HEK293T (cell line): ENCODE results near the gene MIA2.

ENCODE experiments used
- CTBP1 ChIP-seq: fragments of 450-650 bp; IDR thresholded peaks from 2 replicates; pipeline ENCODE4 v1.6.1; 2016; ENCODE audit warnings: borderline replicate concordance
- FOXA1 ChIP-seq: fragments of 450-650 bp; IDR thresholded peaks from 2 replicates; pipeline ENCODE4 v1.6.1; 2016; ENCODE audit warnings: mild to moderate bottlenecking
- FOXK2 ChIP-seq: fragments of 450-650 bp; IDR thresholded peaks from 2 replicates; pipeline ENCODE4 v1.6.1; 2016; ENCODE audit warnings: mild to moderate bottlenecking
- FOXM1 ChIP-seq: fragments of 450-650 bp; IDR thresholded peaks from 2 replicates; pipeline ENCODE4 v1.6.1; 2017; ENCODE audit warnings: mild to moderate bottlenecking, borderline replicate concordance
- NFRKB ChIP-seq: fragments of 450-650 bp; IDR thresholded peaks from 2 replicates; pipeline ENCODE4 v1.6.1; 2016; ENCODE audit warnings: mild to moderate bottlenecking, moderate library complexity
- PKNOX1 ChIP-seq: fragments of 450-650 bp; IDR thresholded peaks from 2 replicates; pipeline ENCODE4 v1.6.1; 2016
- SUZ12 ChIP-seq: fragments of 450-650 bp; IDR thresholded peaks from 2 replicates; pipeline ENCODE4 v1.6.1; 2016; ENCODE audit warnings: mild to moderate bottlenecking
- TARDBP ChIP-seq: fragments of 450-650 bp; IDR thresholded peaks from 2 replicates; pipeline ENCODE4 v1.6.1; 2016
- ZNF384 ChIP-seq: fragments of 450-650 bp; IDR thresholded peaks from 2 replicates; pipeline ENCODE4 v1.6.1; 2016

- TF ChIP-seq SUZ12 (no peak), FOXA1 (no peak), NFRKB (no peak), FOXK2 (no peak), ZNF384 (no peak), TARDBP (no peak), FOXM1 (no peak), CTBP1 (no peak), PKNOX1 (no peak)
These were observed 7.1 kb downstream of the MIA2 start for GRCh38 chr14:39240769-39241168.
